NCI-H345 (cell line): Measurements from ENCODE around the gene HS3ST5.
"Not testable (repeated sequence)": the region's sequence is repeated elsewhere in the genome, so short reads cannot be mapped to it uniquely, and the experiment has no call there.

ENCODE experiments used
- DNase-seq: peaks from one replicate; lab custom pipeline; 2025; lab: John Stamatoyannopoulos, UW

HS3ST5 gene

DNA sequence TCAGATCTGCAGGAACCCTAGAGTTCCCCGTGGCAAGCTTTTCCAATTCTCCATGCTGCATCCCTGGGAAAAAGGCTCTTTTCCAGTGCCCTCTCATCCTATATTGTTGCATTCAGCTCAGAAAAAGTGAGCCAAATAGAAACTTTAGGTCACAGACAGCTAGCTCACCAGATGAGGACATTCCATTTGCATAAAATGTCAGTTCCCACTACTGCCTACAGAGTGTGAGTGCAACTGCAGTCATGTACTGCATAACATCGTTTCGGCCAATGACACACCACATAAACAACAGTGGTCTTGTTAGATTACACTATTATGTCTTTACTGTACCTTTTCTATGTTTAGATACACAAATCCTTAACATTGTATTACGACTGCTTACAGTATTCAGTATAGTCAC, 8.6 kb downstream of the HS3ST5 start:
- no peak for DNase-seq

DNA sequence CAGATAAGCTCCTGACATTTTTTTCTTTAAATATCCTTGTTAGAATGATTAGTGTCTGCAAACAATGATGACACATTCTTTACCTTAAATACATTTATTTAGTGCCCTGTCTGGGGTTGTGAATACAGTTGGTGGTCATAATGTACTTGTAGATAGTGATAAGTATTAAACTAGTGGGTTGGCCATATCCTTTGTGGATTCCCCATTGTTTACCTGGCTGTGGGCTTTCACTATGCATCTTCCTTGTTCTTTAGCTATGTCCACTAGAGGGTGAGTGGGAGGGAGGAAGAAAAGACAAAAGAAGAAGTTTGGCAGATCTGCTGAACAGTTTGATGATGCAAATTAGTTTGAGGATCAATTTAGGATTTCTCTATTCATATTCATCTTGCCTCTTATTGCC, 15.7 kb downstream of the HS3ST5 start:
- no peak for DNase-seq

DNA sequence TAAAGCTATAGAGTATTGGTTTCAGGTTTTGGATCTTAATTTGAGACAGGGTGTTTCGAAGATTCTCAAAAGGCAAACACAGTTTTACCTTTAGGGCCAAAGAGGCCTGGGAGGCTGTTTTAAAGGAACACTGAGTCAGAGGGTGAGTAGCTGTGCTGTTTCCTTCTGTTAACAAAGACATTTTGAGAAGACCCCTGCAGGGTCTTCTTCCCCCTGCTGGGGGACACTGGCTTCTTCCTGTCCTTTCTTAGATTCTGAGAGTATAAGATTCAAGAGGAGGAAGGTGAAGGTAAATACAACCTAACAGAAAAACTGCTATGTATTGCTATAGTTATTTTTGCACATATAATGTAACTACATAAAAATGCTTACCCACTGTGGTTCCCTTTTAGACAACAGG, 19.0 kb downstream of the HS3ST5 start:
- DNase-seq: no peak

GRCh38 chr6:114319749-114320148, 23.1 kb downstream of the HS3ST5 start:
- no peak for DNase-seq

- no peak for DNase-seq
Observed at GRCh38 chr6:114315831-114316595, 26.8 kb downstream of the HS3ST5 start.

DNA sequence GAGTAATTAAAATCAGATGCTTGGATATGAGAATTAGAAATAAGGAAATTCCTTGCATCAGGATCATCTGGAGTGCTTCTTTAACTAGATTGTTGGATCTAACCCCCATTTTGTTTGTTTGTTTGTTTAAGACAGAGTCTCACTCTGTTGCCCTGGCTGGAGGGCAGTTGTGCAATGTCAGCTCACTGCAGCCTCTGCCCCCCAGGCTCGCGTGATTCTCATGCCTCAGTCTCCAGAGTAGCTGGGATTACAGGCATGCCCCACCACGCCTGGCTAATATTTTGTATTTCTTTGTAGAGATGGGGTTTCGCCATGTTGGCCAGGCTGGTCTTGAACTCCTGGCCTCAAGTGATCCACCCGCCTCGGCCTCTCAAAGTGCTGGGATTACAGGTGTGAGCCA, 29.0 kb downstream of the HS3ST5 start:
- DNase-seq: not testable (repeated sequence)

DNA sequence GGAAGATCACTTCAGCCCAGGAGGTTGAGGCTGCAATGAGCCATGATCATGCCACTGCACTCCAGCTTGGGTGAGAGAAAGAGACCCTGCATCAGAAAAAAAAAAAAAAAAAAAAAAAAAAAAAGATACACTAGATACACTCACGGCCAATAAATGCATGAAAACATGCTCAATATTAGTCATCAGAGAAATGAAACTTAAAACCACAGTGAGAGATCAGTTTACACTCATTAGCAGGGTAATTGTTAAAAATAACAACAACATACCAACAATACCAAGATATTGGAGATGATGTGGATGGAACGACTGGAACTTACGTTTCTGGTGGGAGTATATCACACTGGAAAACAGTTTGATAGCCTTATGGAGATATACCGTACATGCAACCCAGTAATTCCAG, 29.9 kb downstream of the HS3ST5 start:
- DNase-seq: no peak

- DNase-seq: no peak
Observed at GRCh38 chr6:114310053-114310452, 32.8 kb downstream of the HS3ST5 start.

GRCh38 chr6:114304304-114304887, 38.4 kb downstream of the HS3ST5 start:
- DNase-seq: no peak

DNA sequence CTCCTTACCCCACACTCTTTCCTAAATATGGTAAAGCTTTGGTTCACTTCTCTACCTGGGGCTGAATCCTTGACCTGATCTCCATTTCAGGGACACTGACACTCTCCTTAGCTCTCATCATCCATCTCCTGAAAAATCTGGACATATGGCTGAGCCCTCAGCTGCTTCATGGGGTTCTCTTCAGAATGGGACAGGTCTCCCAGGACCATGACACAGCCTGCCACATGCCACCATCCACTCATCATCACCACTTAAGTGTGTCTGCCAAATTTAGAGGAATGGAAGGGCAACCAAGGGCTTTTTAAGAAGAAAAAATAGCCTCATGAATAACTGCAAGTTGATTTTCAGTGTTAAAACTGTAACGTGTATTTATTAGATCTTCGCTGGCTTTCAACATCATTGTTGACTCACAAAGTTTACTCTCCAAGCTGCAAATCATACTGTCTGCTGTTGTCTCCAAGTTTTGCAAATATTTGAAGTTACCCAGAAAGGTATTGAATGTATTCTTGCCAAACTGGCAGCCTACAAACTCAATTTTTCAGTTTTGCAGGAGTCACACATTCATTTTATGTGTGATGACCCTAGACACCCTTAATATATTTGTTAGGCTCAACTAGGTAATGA, 41.1 kb downstream of the HS3ST5 start:
- no peak for DNase-seq

DNA sequence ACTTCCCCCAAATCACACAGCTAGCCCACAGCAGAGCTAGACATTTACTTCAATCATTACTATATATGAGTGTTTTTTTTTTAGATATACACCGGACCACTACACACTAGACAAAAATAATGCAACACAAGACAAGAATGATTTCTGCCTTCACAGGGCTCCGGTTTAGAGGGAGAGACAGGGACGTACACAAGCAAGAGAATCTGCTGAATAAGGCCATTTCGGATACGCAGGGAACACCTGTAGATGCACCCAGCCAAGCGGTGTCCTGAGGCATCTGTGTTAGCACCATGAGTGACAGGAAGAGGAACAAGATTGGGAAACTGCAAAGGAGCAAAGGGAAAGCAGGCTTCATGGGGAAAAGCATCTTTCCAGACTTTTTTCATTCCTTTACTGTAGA, 45.7 kb downstream of the HS3ST5 start:
- DNase-seq: no peak

GRCh38 chr6:114292431-114292830, 50.4 kb downstream of the HS3ST5 start:
- no peak for DNase-seq

DNA sequence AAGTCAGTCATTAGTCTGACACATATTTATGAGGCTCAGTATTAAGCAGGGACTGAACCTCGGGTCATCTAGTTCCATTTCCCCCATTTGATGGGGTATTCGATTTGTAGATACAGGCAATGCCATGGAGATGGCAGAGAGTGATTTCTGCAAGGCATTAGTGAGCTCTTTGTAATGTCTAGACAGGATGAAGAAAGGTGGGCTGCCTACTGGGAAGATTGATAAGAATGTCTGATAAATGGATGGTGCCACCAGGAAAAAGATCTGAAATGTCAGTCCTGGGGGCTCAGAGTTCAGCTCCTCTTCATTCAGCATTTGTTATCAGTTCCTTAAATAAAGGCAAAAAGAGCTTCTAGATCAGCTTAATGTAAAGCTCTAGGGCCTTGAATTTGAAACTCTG, 51.4 kb downstream of the HS3ST5 start:
- no peak for DNase-seq

DNA sequence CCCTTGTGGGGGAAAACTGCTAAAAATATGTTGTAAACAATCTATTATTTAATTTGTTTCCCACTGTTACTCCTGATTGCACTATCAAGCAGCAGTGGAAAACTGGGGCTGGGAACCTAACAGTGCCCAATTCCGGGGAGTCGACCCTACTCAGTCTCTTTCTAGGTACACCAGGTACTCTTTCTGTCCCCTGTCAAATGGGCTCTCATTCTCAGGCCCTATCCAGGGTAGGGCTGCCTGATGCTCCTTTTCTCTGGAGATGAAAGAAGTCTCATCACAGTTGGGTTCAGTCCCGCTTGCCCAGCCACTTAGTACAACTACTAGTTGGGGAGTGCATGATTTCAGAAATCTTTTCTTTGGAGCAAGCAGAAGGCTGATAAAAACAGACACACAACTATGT, 52.0 kb downstream of the HS3ST5 start:
- no peak for DNase-seq

- DNase-seq: no peak
Observed at GRCh38 chr6:114288701-114289495, 53.9 kb downstream of the HS3ST5 start.

DNA sequence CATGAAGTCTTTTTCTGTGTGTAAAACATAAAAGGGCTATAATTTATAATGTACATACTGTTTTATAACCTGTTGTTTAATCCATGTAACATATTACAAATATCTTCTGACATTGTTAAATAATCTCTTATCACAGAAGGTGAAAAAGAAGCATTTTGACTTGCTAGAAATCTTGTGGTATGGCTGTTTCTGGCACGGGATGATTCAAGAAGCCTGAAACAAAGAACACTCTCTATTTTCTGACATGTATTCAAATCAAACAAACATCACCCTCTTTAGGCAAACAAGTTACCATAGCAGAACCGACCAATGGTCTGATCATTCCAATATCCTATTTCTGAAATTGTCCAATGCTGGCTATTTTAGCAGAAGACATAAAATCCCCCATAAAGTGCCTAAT, 55.4 kb downstream of the HS3ST5 start:
- no peak for DNase-seq

DNA sequence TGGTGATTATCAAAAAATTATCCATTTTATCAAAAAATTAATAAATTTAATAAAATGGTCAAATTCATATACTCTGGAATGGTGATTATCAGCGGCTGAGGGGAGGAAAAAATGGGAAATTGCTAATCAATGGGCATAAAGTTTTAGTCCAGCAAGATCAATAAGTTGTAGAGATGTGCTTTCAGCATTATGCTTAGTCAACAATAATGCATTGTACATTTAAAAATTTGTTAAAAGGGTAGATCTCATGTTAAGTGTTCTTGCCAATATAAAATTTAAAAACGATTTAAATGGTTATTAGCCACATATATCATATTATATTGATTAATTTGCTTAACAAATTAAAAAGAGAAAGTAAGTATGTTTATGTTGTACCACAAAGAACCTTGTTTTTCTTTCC, 56.6 kb downstream of the HS3ST5 start:
- DNase-seq: no peak

DNA sequence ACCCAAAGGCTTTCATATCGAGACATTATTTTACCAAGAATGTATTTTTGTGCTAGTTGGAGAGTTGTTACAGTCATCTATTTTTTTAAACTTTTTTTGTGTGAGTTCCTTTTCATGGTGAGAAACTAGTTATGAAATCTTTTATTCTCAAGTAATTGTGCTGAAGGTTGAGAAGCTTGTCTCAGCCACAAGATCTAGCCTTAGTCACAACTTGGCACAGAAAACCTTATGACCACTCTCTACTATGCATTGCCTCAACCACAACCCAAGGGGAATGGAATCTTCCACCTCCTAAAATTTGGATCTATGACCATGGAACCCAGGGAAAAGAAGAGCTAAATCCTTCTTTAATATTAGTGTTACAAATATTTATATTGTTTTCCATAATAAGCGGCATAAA, 58.5 kb downstream of the HS3ST5 start:
- no peak for DNase-seq

DNA sequence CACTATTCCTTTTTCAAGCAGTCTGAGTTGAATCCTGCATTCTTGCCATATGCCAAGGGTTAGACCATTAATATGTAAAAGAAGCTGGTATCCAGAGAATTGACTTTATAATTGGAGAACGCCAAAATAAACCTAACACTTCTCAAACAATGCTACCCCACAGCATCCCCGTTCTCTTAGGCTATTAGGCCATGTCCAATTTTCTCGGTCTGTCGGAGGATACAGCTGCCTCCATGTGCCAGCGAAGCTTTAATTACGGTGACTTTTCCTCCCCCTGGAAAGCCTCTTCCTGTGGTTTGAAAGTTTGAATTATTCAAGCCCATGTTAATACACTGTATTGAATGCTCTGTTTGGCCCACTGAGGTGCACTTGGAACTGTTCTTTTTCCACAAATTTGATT, 60.5 kb downstream of the HS3ST5 start:
- no peak for DNase-seq

DNA sequence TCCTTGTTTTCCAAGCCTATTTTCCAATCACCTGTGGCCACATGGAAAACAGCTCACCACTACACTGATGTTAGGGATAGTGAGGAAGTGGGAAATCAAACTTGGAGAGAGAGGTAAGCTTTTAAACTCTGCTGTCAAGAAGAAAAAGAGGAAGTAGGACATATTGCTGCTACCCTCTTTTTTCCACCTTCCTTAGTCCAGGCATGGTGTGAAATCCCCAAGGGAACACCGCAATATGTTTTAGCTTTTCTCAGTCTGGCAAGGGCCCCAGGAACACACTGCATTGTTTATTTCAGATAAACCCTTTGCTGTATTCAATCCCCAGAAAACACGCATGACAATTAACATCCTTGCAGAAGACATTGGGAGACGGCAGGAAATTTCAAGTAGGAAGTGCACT, 61.3 kb downstream of the HS3ST5 start:
- no peak for DNase-seq

- no peak for DNase-seq
Observed at GRCh38 chr6:114280239-114280982, 62.4 kb downstream of the HS3ST5 start.

DNA sequence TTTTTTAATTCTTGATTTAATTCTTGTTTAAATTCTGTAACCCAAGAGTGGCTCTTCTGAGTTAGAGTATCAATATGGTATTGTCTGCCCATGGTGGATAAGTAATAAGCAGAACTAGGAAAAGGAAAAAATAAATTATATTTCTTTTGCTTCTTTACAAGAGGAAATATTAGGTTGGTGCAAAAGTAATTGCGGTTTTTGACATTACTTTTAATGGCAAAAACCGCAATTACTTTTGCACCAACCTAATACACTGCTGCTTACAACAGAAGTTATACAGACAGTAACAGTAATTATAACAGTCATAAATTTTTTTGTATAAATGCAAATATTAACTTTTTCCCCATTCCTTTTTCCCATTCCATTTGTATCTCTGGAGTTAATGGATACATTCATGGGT, 65.6 kb downstream of the HS3ST5 start:
- no peak for DNase-seq
